Islet precursor cell (in vitro differentiated cells): Measurements from ENCODE around the gene IRF9.

ENCODE experiments used
- DNase-seq: peaks from one replicate; pipeline ENCODE4 v3.0.0-alpha.2; 2018

The IRF9 gene

GRCh38 chr14:24149302-24149969 lies 11.6 kb upstream of the IRF9 start:
- no peak for DNase-seq

- DNase-seq = no peak
Measured at GRCh38 chr14:24150061-24150460, 11.0 kb upstream of the IRF9 start.

GRCh38 chr14:24150567-24150966 lies 10.5 kb upstream of the IRF9 start:
- DNase-seq = no peak

GRCh38 chr14:24150993-24151392 lies 10.1 kb upstream of the IRF9 start:
- DNase-seq = no peak

- DNase-seq = no peak
Measured at GRCh38 chr14:24151404-24152080, 9.5 kb upstream of the IRF9 start.

GRCh38 chr14:24155100-24155499 lies 6.0 kb upstream of the IRF9 start:
- DNase-seq = no peak

GRCh38 chr14:24156840-24157239 lies 4.2 kb upstream of the IRF9 start:
- DNase-seq = no peak

GRCh38 chr14:24157331-24157730 lies 3.7 kb upstream of the IRF9 start:
- DNase-seq = no peak

- no peak for DNase-seq
Measured at GRCh38 chr14:24159777-24160498, 1.1 kb upstream of the IRF9 start.

- DNase-seq = no peak
Measured at GRCh38 chr14:24160499-24160849, 591 bp upstream of the IRF9 start.

- DNase-seq = no peak
Measured at GRCh38 chr14:24162093-24162492, 1.0 kb downstream of the IRF9 start.

GRCh38 chr14:24164518-24164991 lies 3.5 kb downstream of the IRF9 start:
- no peak for DNase-seq

GRCh38 chr14:24165785-24166184 lies 4.7 kb downstream of the IRF9 start:
- no peak for DNase-seq

- no peak for DNase-seq
Measured at GRCh38 chr14:24167469-24168114, 6.5 kb downstream of the IRF9 start.

- DNase-seq = peak; percentile 98
Measured at GRCh38 chr14:24171422-24172260, 10.6 kb downstream of the IRF9 start, which contains the start of gene REC8. Gene REC8, plus strand, starts transcription at chr14:24172080. Its CDS starts 473 bp downstream, at chr14:24172553.

- no peak for DNase-seq
Measured at GRCh38 chr14:24172261-24172860, 11.3 kb downstream of the IRF9 start.

GRCh38 chr14:24172871-24173281 lies 11.8 kb downstream of the IRF9 start:
- DNase-seq = no peak

- no peak for DNase-seq
Measured at GRCh38 chr14:24176599-24176998, 15.5 kb downstream of the IRF9 start.

- no peak for DNase-seq
Measured at GRCh38 chr14:24177041-24177825, 16.2 kb downstream of the IRF9 start.

- DNase-seq = no peak
Measured at GRCh38 chr14:24177891-24178290, 16.8 kb downstream of the IRF9 start.
